Stimulated activated CD4-positive, alpha-beta T cell treated with anti-CD3 and anti-CD28 coated beads, Interleukin-4, amount 100 ng/mL, for 4 hours (primary cell): ENCODE results near the gene ZNF217.
"Not testable (repeated sequence)": the region's sequence is repeated elsewhere in the genome, so short reads cannot be mapped to it uniquely, and the experiment has no call there.

Experiments
- DNase-seq, 2 experiments: peaks; one replicate each; pipeline ENCODE4 v3.0.0-alpha.2; 2020

The ZNF217 gene

DNA sequence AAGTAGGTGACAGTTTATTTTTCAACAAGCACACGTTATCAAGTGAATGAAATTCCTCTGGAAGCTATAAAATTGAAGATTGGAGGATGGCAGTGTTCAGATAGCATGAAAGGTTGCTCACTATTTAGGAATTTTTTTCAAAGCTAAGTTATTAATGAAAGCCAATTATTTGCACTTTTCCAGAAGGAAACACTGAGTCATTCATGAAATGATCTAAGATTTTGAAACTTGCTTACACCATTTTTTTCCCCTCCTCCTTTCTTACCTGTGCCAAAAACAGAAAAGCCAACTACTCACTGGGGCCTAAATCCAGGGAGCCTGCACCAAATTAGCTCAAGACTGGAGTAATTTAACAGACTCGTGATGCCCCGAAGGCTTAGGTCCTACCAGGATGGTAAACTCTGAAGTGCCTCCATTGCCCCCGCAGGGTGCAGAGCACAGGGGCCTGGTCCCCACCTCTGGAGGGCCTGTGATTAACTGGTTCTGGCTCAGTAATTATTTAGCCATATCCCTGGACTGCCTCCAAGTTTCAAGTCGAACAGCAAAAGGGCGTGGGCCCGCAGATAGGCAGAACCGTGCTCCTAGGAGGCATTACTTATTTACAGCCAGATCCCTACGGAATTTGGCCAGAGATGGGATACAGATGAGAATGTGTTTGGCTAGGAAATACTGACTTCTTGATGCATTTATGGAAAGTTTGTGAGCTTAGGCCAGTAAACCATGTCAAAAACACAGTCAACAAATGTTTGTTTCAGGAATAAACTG, 28.0 kb upstream of the ZNF217 start:
- no peak for DNase-seq

GRCh38 chr20:53618490-53619000, 24.9 kb upstream of the ZNF217 start:
- DNase-seq = not testable (repeated sequence)

DNA sequence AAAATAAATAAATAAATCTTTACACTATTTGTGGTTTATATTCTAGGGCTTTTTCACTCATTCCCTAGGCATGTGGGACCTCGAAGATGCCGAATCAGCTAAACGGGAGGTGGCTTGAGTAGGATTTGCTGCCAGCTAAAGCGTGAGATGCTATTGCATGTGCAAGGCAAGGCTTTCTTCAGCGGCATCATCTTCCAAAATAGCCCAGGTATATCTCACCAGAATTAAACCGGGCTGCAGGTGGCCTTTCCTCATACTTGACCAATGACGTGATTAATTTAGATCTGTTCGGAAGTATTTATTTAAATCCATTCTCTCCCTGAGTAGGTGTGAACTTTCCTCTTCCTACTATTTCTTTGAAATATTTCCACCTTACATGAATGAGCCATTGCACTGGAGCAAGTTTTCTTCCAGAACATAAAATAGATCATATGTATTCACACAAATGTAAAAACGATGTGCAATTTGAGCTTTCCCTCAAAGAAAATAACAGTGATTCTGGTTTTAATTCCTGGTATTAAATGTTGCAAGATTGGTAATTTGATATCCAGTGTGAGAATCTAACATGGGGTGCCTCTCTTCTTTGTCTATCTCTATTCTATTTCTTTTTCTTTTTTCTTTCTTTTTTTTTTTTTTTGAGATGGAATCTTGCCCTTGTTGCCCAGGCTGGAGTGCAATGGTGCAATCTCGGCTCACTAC, 24.3 kb upstream of the ZNF217 start:
- no peak for DNase-seq

GRCh38 chr20:53616489-53616888, 22.9 kb upstream of the ZNF217 start:
- not testable (repeated sequence) for DNase-seq

DNA sequence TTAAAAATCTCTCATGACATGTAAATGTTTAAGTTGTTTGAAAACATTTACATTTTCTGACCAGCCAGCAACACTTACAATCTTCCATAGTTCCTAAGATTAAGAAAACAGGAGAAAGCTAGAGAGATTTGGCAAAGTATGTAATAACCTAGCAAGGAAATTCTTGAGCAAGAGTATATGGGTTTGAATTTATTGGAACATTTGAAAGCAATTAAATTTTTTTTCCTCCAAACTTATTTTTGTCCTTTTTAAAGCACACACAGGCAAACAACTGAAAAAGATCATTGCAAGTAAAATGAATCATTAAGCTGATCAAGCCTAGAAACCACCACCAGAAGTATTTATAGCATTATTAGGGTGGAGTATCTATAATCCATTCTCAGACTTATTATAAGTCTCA, 20.1 kb upstream of the ZNF217 start:
- DNase-seq = no peak

DNA sequence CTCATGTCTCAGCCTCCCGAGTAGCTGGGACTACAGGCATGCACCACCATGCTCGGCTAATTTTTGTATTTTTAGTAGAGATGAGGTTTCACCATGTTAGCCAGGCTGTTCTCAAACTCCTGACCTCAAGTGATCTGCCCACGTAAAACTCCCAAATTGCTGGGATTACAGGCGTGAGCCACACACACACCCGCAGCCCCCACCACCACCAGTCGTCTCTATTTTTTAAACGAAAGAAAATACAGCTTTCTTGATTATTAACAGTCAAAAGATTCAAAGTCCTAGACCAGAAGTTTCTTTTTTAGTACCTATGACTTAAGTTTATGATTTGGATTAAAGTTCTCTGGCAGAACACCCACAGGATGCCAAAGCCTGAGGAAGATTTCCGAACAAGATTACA, 18.6 kb upstream of the ZNF217 start:
- DNase-seq = not testable (repeated sequence)

GRCh38 chr20:53611449-53611894, 17.8 kb upstream of the ZNF217 start:
- no peak for DNase-seq

DNA sequence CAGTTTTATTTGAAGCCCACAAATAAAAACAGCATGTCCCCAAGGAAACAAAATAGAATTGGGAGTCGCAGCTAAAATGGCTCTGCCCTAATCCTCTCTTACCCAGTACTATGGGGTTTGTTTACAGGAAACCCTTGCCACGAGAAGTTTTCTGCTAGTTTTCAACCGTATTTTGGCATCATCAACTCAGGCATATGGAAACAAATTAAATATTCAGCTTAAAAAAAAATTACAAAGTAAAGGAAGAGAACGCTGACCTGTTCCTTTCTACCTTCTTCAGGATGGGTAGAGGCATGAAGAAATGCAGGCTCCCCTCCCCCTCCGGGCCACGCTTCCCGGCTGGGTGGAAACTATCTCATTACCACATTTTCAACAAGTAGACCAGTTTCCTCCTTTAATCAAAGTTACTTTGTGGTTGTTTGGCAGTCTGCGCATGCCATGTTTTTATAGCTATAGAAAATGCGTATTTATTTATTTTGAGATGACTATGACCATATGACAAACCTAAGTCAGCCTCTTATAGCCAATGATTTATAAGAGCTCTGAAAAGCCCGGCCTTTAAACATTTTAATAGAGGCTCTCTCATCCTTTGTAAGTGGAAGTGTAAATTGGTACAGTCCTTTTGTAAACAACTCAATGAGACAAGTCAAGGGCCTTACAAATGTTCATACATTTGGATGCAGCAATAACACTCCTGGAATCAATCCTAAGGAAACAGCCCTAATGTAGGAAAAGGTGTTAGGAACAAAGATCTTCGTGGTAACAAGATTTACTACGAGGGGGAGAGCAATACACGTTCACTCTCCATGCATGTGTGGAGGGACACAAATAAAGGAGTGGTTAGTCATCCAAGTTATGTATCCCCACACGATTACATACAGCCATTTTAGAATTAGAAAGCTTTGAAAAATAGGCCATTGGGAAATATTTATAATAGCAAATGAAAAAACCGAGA, 16.1 kb upstream of the ZNF217 start:
- peak; percentile 55 to 62 for DNase-seq

GRCh38 chr20:53608456-53609452, 15.1 kb upstream of the ZNF217 start:
- DNase-seq = no peak

DNA sequence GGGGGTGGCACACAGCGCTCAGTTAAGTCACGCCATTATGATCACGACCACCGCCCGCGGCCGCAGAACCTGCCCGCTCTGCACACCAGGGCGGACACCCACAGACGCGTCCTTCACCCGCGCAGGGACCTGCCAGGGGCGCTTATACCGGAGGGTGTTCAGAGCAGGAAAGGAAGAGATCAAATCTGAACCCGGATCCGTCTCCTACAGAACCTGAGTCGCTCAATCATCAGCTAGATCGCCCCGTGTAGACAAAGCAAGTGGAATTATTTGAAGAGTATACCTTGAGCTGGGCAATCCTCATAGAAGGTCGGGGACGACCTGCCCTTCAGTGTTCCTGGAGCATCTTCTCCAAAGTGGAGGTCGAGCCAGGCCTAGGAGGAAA, 14.4 kb upstream of the ZNF217 start:
- DNase-seq = no peak

- no peak for DNase-seq
These were observed 12.8 kb upstream of the ZNF217 start for GRCh38 chr20:53606364-53606985.

GRCh38 chr20:53605401-53605800, 11.8 kb upstream of the ZNF217 start:
- not testable (repeated sequence) for DNase-seq

- not testable (repeated sequence) for DNase-seq
These were observed 11.2 kb upstream of the ZNF217 start for GRCh38 chr20:53604846-53605245.

DNA sequence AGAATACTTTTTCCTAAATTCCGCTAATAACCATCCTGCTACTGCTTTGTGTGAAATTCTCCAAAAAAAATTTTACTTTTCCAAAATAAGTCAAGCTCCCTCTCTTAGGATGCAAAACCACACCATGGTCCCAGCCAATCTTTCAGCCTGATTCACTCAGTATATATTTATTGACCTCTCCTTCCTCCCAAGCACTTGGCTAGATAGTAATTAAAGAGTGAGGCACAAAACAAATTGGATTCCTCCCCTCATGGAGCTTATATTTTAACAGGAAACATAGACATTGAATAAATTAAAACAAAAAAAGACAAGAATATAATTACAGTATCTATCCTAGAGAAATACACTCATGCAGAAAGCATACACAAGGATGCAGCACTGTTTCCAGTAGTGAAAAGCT, 9.0 kb upstream of the ZNF217 start:
- no peak for DNase-seq

- DNase-seq = no peak
These were observed 6.4 kb upstream of the ZNF217 start for GRCh38 chr20:53599910-53600632.

GRCh38 chr20:53599378-53599777, 5.7 kb upstream of the ZNF217 start:
- no peak for DNase-seq

DNA sequence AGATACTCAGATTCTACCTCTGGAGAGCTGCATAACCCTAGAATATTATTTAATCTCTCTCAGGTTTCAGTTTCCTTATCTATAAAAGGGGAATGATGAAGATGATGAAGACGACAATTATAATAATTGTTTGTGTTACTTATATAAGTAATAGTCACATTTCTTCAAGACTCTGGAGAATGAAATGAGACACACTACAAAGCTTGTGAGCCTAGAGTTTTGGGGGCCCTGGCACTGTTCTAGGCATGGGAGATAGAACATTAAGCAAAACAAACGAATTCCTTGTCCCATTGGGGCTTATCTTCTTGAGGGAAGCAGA, 5.4 kb upstream of the ZNF217 start:
- no peak for DNase-seq

GRCh38 chr20:53598140-53599043, 4.8 kb upstream of the ZNF217 start:
- no peak for DNase-seq

DNA sequence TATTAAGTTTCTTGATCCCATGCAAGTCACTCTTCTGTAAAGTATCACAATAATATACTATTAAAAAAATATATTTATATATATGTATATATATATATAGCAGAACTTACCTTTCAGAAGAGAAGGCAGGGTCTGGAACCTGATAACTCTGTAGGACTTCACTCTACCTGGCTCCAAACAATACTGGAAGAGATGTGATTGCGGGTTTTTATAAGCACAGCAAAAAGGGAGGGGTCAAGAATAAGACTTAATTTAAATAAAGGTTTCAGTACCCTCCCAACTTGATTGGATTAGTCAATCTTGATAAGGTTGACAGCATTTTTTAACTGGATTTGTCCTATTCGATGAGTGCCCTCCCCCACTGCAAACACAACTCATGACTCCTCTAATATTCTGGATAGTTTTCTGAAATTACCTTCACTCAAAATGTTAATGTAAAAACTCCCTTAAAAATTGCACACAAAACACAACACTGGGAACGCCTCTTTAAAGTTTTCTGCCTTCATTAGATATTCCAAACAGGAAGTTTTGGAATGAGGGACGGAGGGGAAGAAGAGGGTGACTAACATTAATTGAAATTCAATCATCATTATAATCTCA, 4.0 kb upstream of the ZNF217 start:
- DNase-seq = no peak
